ENCODE measurements around the gene RAPGEF1. TPM values are rescaled to one million over a fixed set of nuclear protein-coding genes. Genes with fewer than 3 reads are reported as not detected.
"Not testable (repeated sequence)": the region's sequence is repeated elsewhere in the genome, so short reads cannot be mapped to it uniquely, and the experiment has no call there.

RAPGEF1 gene
- total RNA-seq, 4 donors from 2014 or later, result 32.0 to 57.3 (median 38.9) TPM

GRCh38 chr9:131688377-131688776 is 51.5 kb downstream of the RAPGEF1 start:
- no peaks in the 10 kb centered on the region for H3K9me3 ChIP-seq
- H3K4me1 ChIP-seq, result peaks cover 0 to 16% (median 2%) of the 10 kb centered on the region in 4 donors
- DNase-seq (ENCODE audit: low spot score in 2 of 2), result no peak
- TF ChIP-seq POLR2A (IDR thresholded peaks at IDR 0.05), result no peak
- no peak for TF ChIP-seq CTCF (IDR thresholded peaks at IDR 0.05)
- no peak for TF ChIP-seq EP300 (IDR thresholded peaks at IDR 0.05)
- H3K27ac ChIP-seq, result no peak overlapping the region
- whole genome bisulfite sequencing, 2 donors, result 93 to 96% methylated on average over 3 of the region's 3 CpGs
- H3K27me3 ChIP-seq, result no peaks in the 10 kb centered on the region
- no peak overlapping the region for H3K4me3 ChIP-seq
- H3K36me3 ChIP-seq, result no peaks in the 10 kb centered on the region

GRCh38 chr9:131685753-131686706 is 53.8 kb downstream of the RAPGEF1 start:
- WGBS, 2 donors, result 93 to 95% methylated on average over 15 of the region's 15 CpGs
- no peak overlapping the region for H3K27ac ChIP-seq

GRCh38 chr9:131683094-131683493 is 56.8 kb downstream of the RAPGEF1 start:
- not testable (repeated sequence) for H3K4me3 ChIP-seq; H3K27ac ChIP-seq; H3K36me3 ChIP-seq; H3K27me3 ChIP-seq; DNase-seq (ENCODE audit: low spot score in 2 of 2); H3K9me3 ChIP-seq
- WGBS, 2 donors, result 91 to 92% methylated on average over 4 of the region's 4 CpGs
- peaks cover 0 to 17% (median 5%) of the 10 kb centered on the region in 4 donors for H3K4me1 ChIP-seq

More at GRCh38 chr9:131685753-131686706, 53.8 kb downstream of the RAPGEF1 start:
- Histone ChIP-seq H3K36me3 (no peaks in the 10 kb centered on the region), H3K4me3 (no peak overlapping the region), H3K9me3 (no peaks in the 10 kb centered on the region), H3K27me3 (no peaks in the 10 kb centered on the region), H3K4me1 (peaks cover 0 to 6% (median 0%) of the 10 kb centered on the region in 4 donors)
- DNase-seq (ENCODE audit: low spot score in 2 of 2), result no peak
- TF ChIP-seq EP300 (IDR thresholded peaks at IDR 0.05) (no peak), POLR2A (IDR thresholded peaks at IDR 0.05) (no peak), CTCF (IDR thresholded peaks at IDR 0.05) (no peak)

- Histone ChIP-seq H3K4me1 (peaks cover 0 to 25% (median 13%) of the 10 kb centered on the region in 4 donors), H3K27ac (peak overlapping the region in 1 of 4 donors; percentile 34), H3K9me3 (no peaks in the 10 kb centered on the region), H3K4me3 (no peak overlapping the region), H3K27me3 (no peaks in the 10 kb centered on the region), H3K36me3 (no peaks in the 10 kb centered on the region)
- 67 to 81% methylated on average over 11 of the region's 11 CpGs for WGBS, 2 donors
- no peak for DNase-seq (ENCODE audit: low spot score in 2 of 2)
- TF ChIP-seq EP300 (IDR thresholded peaks at IDR 0.05) (no peak), CTCF (IDR thresholded peaks at IDR 0.05) (no peak)
Observed at GRCh38 chr9:131682261-131682660, 57.6 kb downstream of the RAPGEF1 start.

GRCh38 chr9:131681826-131682225 is 58.0 kb downstream of the RAPGEF1 start:
- Histone ChIP-seq H3K27ac (peak overlapping the region in 1 of 4 donors; percentile 34), H3K4me1 (peaks cover 0 to 29% (median 17%) of the 10 kb centered on the region in 4 donors)
- not testable (repeated sequence) for DNase-seq (ENCODE audit: low spot score in 2 of 2); H3K4me3 ChIP-seq; H3K27me3 ChIP-seq; H3K36me3 ChIP-seq; H3K9me3 ChIP-seq
- WGBS, 2 donors, result 73 to 76% methylated on average over 10 of the region's 10 CpGs

- not testable (repeated sequence) for H3K36me3 ChIP-seq; H3K4me3 ChIP-seq; H3K27ac ChIP-seq; H3K9me3 ChIP-seq; H3K27me3 ChIP-seq; DNase-seq (ENCODE audit: low spot score in 2 of 2)
- H3K4me1 ChIP-seq, result peaks cover 0 to 37% (median 24%) of the 10 kb centered on the region in 4 donors
- 83 to 90% methylated on average over 5 of the region's 5 CpGs for WGBS, 2 donors
Observed at GRCh38 chr9:131681108-131681507, 58.8 kb downstream of the RAPGEF1 start.

All from tibial nerve (tissue), 4 donors.